Esophagus (tissue), 2 donors: ENCODE data around the gene GLE1. TPM values are rescaled to one million over a fixed set of nuclear protein-coding genes. Genes with fewer than 3 reads are reported as not detected.

Source experiments
- H3K27ac ChIP-seq, 2 donors: one replicate each; pipeline ENCODE4 v1.5.1; 2013; ENCODE audit warnings: low read depth in 2 of 2, mild to moderate bottlenecking in 2 of 2, inconsistent platforms in 1 of 2, low read length in 1 of 2, moderate library complexity in 1 of 2
- H3K27me3 ChIP-seq, 2 donors: one replicate each; pipeline ENCODE4 v1.6.1; 2013; ENCODE audit warnings: low read length in 2 of 2, control low read depth in 1 of 2, mild to moderate bottlenecking in 1 of 2; ENCODE audit not compliant: insufficient read depth in 2 of 2, control insufficient read depth in 1 of 2
- H3K36me3 ChIP-seq, 2 donors: one replicate each; pipeline ENCODE4 v1.6.1; 2013; ENCODE audit warnings: low read length in 1 of 2; ENCODE audit not compliant: control insufficient read depth in 2 of 2, insufficient read depth in 2 of 2
- H3K4me1 ChIP-seq, 2 donors: one replicate each; pipeline ENCODE4 v1.6.1; 2013; ENCODE audit warnings: low read length in 1 of 2; ENCODE audit not compliant: control insufficient read depth in 2 of 2, insufficient read depth in 2 of 2
- H3K4me3 ChIP-seq, 2 donors: one replicate each; pipeline ENCODE4 v1.5.1; 2013; ENCODE audit warnings: low read length in 2 of 2, mild to moderate bottlenecking in 2 of 2, low read depth in 1 of 2, moderate library complexity in 1 of 2
- H3K9me3 ChIP-seq, 2 donors: one replicate each; pipeline ENCODE4 v1.6.1; 2013; ENCODE audit warnings: mild to moderate bottlenecking in 2 of 2, low read depth in 1 of 2, low read length in 1 of 2, moderate library complexity in 1 of 2; ENCODE audit not compliant: control insufficient read depth in 2 of 2, insufficient read depth in 1 of 2
- WGBS, 2 donors: extraction: QIAGEN DNeasy Blood & Tissue Kit; methylation state at CpG; one replicate each; pipeline ENCODE4 v1.1.7; 2013; 5-methylcytosine and 5-hydroxymethylcytosine counted together
- polyA plus RNA-seq, 2 donors: library from polyadenylated mRNA; stranded (reverse); fragments of 200-250 nt; gene quantifications; one replicate each; pipeline ENCODE4 v1.2.3, GENCODE V29; 2013
- donor health status: healthy with polysubstance abuse.
- donor health status: Bipolar disorder and iron deficiency.

The GLE1 gene
- polyA plus RNA-seq, 2 donors: 9.5 to 12.8 TPM

GRCh38 chr9:128473104-128473503, 31.4 kb upstream of the GLE1 start:
- Histone ChIP-seq H3K27ac (no peak overlapping the region), H3K27me3 (no peaks in the 10 kb centered on the region), H3K4me1 (no peaks in the 10 kb centered on the region), H3K4me3 (no peak overlapping the region), H3K36me3 (peaks cover 3 to 13% of the 10 kb centered on the region in 2 donors), H3K9me3 (no peaks in the 10 kb centered on the region)
- 96 to 98% methylated on average over 5 of the region's 5 CpGs for WGBS, 2 donors

- 99 to 100% methylated on average over 7 of the region's 7 CpGs for WGBS, 2 donors
These were observed 28.7 kb upstream of the GLE1 start for GRCh38 chr9:128475867-128476266.

GRCh38 chr9:128479262-128479661, 25.3 kb upstream of the GLE1 start:
- H3K27me3 ChIP-seq: no peaks in the 10 kb centered on the region
- H3K27ac ChIP-seq: no peak overlapping the region
- WGBS, 2 donors: 96 to 100% methylated on average over 1 of the region's 1 CpG
- H3K36me3 ChIP-seq: peaks cover 7 to 20% of the 10 kb centered on the region in 2 donors
- H3K4me1 ChIP-seq: no peaks in the 10 kb centered on the region
- no peak overlapping the region for H3K4me3 ChIP-seq
- H3K9me3 ChIP-seq: no peaks in the 10 kb centered on the region

More at GRCh38 chr9:128475867-128476266, 28.7 kb upstream of the GLE1 start:
- H3K27ac ChIP-seq: no peak overlapping the region
- H3K9me3 ChIP-seq: no peaks in the 10 kb centered on the region
- peaks cover 0 to 21% of the 10 kb centered on the region in 2 donors for H3K36me3 ChIP-seq
- no peaks in the 10 kb centered on the region for H3K4me1 ChIP-seq
- no peak overlapping the region for H3K4me3 ChIP-seq
- no peaks in the 10 kb centered on the region for H3K27me3 ChIP-seq

DNA sequence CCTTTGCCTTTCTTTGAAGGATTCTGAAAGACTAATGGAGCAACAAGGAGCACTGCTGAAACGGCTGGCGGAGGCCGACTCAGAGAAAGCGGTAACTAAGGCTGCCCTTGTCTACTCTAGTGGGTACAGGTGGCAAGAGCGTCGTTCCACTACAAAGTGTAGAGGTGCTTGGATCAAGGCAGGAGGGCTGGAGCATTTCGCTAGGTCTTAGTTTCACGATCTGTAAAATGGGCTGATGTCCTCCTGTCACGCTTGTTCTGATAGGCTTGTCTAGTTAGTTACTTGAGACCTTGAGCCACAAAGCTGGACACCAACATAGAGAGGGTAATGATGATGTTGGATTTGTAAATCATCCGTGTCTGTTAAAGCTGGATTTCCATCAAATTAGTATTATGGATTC, 23.0 kb upstream of the GLE1 start:
- no peak overlapping the region for H3K4me3 ChIP-seq
- no peaks in the 10 kb centered on the region for H3K27me3 ChIP-seq
- no peaks in the 10 kb centered on the region for H3K4me1 ChIP-seq
- H3K9me3 ChIP-seq: no peaks in the 10 kb centered on the region
- no peak overlapping the region for H3K27ac ChIP-seq
- H3K36me3 ChIP-seq: peaks cover 20 to 37% of the 10 kb centered on the region in 2 donors
- 97 to 98% methylated on average over 10 of the region's 10 CpGs for WGBS, 2 donors

DNA sequence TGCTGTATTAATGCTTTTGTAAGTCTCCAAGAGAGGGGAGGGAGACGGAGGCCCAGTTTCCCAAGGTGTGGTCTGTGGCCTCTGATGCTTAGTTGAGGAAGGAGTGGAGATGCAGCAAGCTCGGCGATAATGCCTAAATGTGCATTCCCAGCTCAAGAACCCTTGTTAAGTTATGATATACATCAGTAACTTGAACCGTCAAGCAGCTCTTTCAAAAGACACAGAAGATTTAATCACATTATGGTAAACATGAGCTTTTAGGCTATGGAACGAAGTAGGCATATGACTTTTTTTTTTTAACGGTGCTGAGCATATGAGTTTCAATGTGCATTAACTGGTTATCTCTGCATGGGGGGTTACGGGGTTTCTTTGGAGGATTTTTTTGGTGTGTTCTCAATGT, 22.3 kb upstream of the GLE1 start:
- H3K4me1 ChIP-seq: no peaks in the 10 kb centered on the region
- H3K27ac ChIP-seq: no peak overlapping the region
- WGBS, 2 donors: 96% methylated on average over 7 of the region's 7 CpGs
- H3K4me3 ChIP-seq: no peak overlapping the region
- no peaks in the 10 kb centered on the region for H3K9me3 ChIP-seq
- H3K36me3 ChIP-seq: peaks cover 25 to 40% of the 10 kb centered on the region in 2 donors
- H3K27me3 ChIP-seq: no peaks in the 10 kb centered on the region

DNA sequence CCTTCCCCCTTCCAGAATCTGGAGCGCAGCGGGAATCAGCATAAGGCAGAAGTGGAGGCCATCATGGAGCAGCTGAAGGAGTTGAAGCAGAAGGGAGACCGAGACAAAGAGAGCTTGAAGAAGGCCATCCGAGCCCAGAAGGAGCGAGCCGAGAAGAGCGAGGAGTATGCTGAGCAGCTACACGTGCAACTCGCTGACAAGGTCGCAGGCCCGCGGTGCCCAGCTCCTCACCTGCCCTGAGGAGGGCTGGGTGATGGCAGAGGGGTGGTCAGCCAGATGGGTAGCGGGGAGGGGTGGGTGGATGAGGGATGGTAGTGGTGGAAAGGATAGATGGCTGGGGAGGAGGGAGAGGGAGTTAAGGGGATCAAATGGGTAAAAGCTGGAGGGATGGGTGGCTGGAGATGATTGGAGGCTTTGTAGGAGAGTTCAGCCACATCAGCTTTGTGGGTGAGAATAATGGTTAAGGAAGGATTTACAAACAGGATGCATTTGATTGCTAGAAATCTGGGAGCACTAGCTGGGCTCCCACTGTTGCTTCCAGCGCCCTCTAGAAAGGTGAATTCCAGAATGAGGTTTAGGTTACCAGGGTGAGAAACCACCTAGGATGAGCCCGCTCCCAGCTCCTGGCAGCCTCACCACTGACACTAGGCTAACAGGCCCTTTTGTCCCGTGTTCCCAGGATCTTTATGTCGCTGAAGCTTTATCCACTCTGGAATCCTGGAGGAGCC, 19.7 kb upstream of the GLE1 start:
- H3K9me3 ChIP-seq: no peaks in the 10 kb centered on the region
- peaks cover 29 to 36% of the 10 kb centered on the region in 2 donors for H3K36me3 ChIP-seq
- H3K4me3 ChIP-seq: no peak overlapping the region
- 93 to 98% methylated on average over 17 of the region's 17 CpGs for WGBS, 2 donors
- H3K27ac ChIP-seq: no peak overlapping the region
- no peaks in the 10 kb centered on the region for H3K27me3 ChIP-seq
- H3K4me1 ChIP-seq: no peaks in the 10 kb centered on the region

DNA sequence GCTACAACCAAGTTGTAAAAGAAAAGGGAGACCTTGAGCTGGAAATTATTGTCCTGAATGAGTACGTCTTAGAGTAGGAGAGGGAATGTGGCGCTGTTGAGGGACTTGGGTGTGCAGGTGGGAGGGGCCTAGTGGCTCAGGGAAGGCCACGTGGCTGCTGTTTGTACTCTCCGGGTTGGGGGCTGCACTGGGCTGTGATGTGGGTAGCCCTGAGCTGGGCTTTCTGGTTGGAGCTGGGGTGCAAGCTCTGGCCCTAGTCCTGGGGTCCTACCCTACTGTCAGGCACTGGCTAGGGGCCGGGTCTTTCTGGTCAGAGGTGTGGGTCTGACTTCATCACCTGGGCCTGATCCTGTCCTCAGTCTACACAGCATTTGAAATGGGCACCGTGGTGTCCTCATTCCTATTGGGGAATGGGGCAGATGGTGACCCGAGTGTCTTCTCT, 19.1 kb upstream of the GLE1 start:
- H3K36me3 ChIP-seq: peaks cover 29 to 36% of the 10 kb centered on the region in 2 donors
- no peaks in the 10 kb centered on the region for H3K27me3 ChIP-seq
- WGBS, 2 donors: 81% methylated on average over 7 of the region's 7 CpGs

DNA sequence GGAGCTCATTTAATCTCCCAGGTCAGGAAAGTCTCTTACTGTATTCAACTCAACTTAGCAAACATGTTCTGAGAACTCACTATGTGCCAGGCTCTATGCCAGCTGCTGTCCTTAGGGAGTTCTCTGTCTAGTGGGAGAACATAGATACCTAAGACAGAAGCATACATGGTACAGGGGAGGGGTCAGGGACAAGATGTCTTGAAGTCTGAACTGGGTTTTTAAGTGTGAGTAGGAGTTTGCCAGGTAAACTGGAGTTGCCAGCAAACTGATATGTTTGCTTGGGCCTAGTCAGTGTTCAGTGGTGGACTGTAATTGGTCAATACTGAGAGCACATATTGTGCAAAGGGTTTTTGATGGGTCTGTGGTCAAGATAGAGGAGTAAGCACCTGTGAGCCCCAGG, 18.3 kb upstream of the GLE1 start:
- peaks cover 29 to 36% of the 10 kb centered on the region in 2 donors for H3K36me3 ChIP-seq
- H3K27me3 ChIP-seq: no peaks in the 10 kb centered on the region
- no peaks in the 10 kb centered on the region for H3K9me3 ChIP-seq
- H3K27ac ChIP-seq: no peak overlapping the region
- H3K4me1 ChIP-seq: no peaks in the 10 kb centered on the region
- H3K4me3 ChIP-seq: no peak overlapping the region

More for the DNA sequence above, 19.1 kb upstream of the GLE1 start:
- H3K27ac ChIP-seq: no peak overlapping the region
- no peaks in the 10 kb centered on the region for H3K4me1 ChIP-seq
- no peaks in the 10 kb centered on the region for H3K9me3 ChIP-seq
- H3K4me3 ChIP-seq: no peak overlapping the region

DNA sequence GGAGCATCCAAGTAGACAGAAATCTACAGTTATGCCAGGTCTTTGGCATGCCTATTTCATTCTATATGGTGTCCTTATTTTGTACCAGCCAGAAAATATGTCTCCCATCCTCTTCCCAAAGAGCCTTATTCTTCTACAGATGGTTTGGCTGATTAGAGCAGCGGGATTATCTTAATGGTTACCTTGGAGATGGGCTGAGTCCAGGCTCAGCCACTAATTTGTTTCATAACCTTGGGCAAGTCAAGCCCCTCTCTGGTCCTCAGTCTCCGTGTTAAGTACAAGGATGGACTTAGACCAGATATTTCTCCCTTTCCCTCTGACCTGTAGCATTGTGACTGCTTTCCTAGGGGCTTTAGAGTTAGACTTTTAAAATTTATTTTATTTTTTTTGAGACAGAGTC, 11.1 kb upstream of the GLE1 start:
- no peak overlapping the region for H3K4me3 ChIP-seq
- H3K27ac ChIP-seq: no peak overlapping the region
- H3K4me1 ChIP-seq: peaks cover 0 to 8% of the 10 kb centered on the region in 2 donors
- WGBS, 2 donors: 93 to 98% methylated on average over 2 of the region's 2 CpGs
- peaks cover 10 to 19% of the 10 kb centered on the region in 2 donors for H3K36me3 ChIP-seq
- H3K9me3 ChIP-seq: no peaks in the 10 kb centered on the region
- H3K27me3 ChIP-seq: no peaks in the 10 kb centered on the region
